Stimulated activated naive CD4-positive, alpha-beta T cell (primary cell): Measurements from ENCODE around the gene FMNL3.
A peak's percentile ranks its signal among the peaks of the same experiment; 100 is the strongest.

Experiments used
- DNase-seq, 6 experiments: peaks; one replicate each; lab custom pipeline; 2025; lab: John Stamatoyannopoulos, UW

FMNL3 gene

GRCh38 chr12:49674318-49674981, 32.8 kb downstream of the FMNL3 start:
- DNase-seq, result no peak

- DNase-seq, result peak in 2 of 6 experiments; percentile 14 to 17
Measured at GRCh38 chr12:49673446-49674317, 33.5 kb downstream of the FMNL3 start.

GRCh38 chr12:49672301-49673217, 34.6 kb downstream of the FMNL3 start:
- DNase-seq, result no peak

GRCh38 chr12:49671031-49671765, 36.0 kb downstream of the FMNL3 start:
- peak; percentile 45 to 71 (median 56) for DNase-seq

- peak in 3 of 6 experiments; percentile 11 to 20 (median 15) for DNase-seq
Measured at GRCh38 chr12:49669796-49670195, 37.4 kb downstream of the FMNL3 start.

GRCh38 chr12:49667325-49668090, 39.7 kb downstream of the FMNL3 start:
- DNase-seq, result no peak

GRCh38 chr12:49666176-49666575, 41.0 kb downstream of the FMNL3 start:
- no peak for DNase-seq

- DNase-seq, result no peak
Measured at GRCh38 chr12:49665384-49665783, 41.8 kb downstream of the FMNL3 start.

GRCh38 chr12:49664591-49665239, 42.5 kb downstream of the FMNL3 start:
- no peak for DNase-seq

GRCh38 chr12:49664167-49664566, 43.0 kb downstream of the FMNL3 start:
- DNase-seq, result no peak

GRCh38 chr12:49662998-49663843, 44.0 kb downstream of the FMNL3 start:
- DNase-seq, result peak; percentile 53 to 87 (median 77)

- no peak for DNase-seq
Measured at GRCh38 chr12:49661746-49662145, 45.5 kb downstream of the FMNL3 start.

GRCh38 chr12:49661191-49661590, 46.0 kb downstream of the FMNL3 start:
- DNase-seq, result no peak

GRCh38 chr12:49659753-49660152, 47.5 kb downstream of the FMNL3 start:
- DNase-seq, result no peak

- DNase-seq, result no peak
Measured at GRCh38 chr12:49658276-49658675, 48.9 kb downstream of the FMNL3 start.

- no peak for DNase-seq
Measured at GRCh38 chr12:49655595-49656236, 51.5 kb downstream of the FMNL3 start.

- DNase-seq, result no peak
Measured at GRCh38 chr12:49654715-49655114, 52.5 kb downstream of the FMNL3 start.

GRCh38 chr12:49652921-49653520, 54.2 kb downstream of the FMNL3 start:
- no peak for DNase-seq
